ENCODE measurements around the gene LHPP.

DNA sequence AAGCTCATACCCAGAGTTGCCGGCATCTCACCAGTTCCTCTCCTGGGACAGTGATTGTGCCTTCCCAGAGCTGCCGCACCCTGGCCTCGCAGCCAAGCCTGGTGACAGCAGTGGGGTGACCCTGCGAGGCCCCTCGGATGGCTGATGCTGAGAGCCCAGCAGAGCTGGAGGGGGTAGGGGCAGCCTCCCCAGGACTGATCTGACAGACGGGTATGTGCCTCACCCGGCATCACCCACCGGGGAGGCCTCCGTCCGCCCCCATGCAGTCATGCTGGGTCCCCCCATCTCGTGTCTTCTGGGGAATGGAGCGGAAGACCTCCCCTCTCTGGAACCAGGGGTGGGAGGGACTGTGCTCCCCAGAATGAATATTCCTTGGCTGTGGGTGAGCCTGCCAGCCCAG is 82.3 kb downstream of the LHPP start:
- TF ChIP-seq EP300 (IDR thresholded peaks at IDR 0.05; ENCODE audit: borderline replicate concordance in 1 of 2, control insufficient read depth in 1 of 2, low read depth in 2 of 2, low read length in 2 of 2) (no peak), GABPA (IDR thresholded peaks at IDR 0.05; ENCODE audit: low read depth) (no peak), RAD21 (IDR thresholded peaks at IDR 0.05; ENCODE audit: insufficient read depth, low read depth, low read length) (no peak), MTA2 (IDR thresholded peaks at IDR 0.05; ENCODE audit: low read depth) (no peak), TAF1 (IDR thresholded peaks at IDR 0.05; ENCODE audit: borderline replicate concordance, low read depth, low read length) (no peak), POLR2AphosphoS5 (IDR thresholded peaks at IDR 0.05; ENCODE audit: low read length) (no peak), POLR2AphosphoS2 (IDR thresholded peaks at IDR 0.05; ENCODE audit: low read depth, low read length) (no peak), TARDBP (IDR thresholded peaks at IDR 0.05; ENCODE audit: borderline replicate concordance) (no peak)
- TF ChIP-seq, protein P1, sequence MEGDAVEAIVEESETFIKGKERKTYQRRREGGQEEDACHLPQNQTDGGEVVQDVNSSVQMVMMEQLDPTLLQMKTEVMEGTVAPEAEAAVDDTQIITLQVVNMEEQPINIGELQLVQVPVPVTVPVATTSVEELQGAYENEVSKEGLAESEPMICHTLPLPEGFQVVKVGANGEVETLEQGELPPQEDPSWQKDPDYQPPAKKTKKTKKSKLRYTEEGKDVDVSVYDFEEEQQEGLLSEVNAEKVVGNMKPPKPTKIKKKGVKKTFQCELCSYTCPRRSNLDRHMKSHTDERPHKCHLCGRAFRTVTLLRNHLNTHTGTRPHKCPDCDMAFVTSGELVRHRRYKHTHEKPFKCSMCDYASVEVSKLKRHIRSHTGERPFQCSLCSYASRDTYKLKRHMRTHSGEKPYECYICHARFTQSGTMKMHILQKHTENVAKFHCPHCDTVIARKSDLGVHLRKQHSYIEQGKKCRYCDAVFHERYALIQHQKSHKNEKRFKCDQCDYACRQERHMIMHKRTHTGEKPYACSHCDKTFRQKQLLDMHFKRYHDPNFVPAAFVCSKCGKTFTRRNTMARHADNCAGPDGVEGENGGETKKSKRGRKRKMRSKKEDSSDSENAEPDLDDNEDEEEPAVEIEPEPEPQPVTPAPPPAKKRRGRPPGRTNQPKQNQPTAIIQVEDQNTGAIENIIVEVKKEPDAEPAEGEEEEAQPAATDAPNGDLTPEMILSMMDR (IDR thresholded peaks at IDR 0.05 in 2 of 3, conservative IDR thresholded peaks at IDR 0.05 in 1 of 3; ENCODE audit: control insufficient read depth in 2 of 3, extremely low read depth in 1 of 3, insufficient read depth in 1 of 3, low read depth in 3 of 3, low read length in 3 of 3), result no peak
